Measurements from ENCODE around the gene KDM4B. TPM values are rescaled to one million over a fixed set of nuclear protein-coding genes. Genes with fewer than 3 reads are reported as not detected.

Gene KDM4B
- total RNA-seq, 4 donors from 2014 or later = 28.7 to 75.1 (median 46.1) TPM

DNA sequence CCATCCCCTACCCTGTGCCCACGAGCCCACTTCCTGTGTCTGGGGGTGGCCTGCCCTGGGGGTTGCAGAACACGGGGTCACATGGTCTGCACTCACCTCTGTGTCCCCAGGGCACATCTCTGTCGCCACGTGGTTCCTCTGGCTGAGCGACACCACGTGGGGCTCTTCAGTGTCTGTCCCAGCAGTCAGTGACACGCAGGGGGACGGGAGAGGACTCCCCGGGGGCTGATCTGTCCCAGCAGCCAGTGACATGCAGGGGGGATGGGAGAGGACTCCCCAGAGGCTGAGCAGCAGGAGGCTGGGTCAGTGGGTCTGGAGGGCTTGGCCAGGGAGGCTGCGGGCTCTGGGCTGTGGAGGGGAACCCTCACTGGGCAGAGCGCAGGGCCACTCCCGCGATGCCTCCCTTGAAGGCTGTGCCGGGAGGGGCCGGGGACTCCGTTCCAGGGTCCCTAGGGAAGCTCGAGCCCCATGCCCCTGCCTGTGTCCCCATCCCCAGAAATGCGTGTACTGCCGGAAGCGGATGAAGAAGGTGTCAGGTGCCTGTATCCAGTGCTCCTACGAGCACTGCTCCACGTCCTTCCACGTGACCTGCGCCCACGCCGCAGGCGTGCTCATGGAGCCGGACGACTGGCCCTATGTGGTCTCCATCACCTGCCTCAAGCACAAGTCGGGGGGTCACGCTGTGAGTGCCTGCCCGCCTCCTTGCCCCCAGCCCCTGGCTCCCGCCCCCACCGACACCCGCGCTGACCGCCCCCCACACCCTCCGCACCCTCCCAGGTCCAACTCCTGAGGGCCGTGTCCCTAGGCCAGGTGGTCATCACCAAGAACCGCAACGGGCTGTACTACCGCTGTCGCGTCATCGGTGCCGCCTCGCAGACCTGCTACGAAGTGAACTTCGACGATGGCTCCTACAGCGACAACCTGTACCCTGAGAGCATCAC lies 174.8 kb downstream of the KDM4B start:
- peak overlapping the region in 1 of 4 donors; percentile 52 for H3K27ac ChIP-seq
- H3K4me3 ChIP-seq = no peak overlapping the region
- no peaks in the 10 kb centered on the region for H3K9me3 ChIP-seq
- H3K27me3 ChIP-seq = no peaks in the 10 kb centered on the region
- DNase-seq = peak; percentile 46 to 64 (median 64)
- TF ChIP-seq, protein P1, sequence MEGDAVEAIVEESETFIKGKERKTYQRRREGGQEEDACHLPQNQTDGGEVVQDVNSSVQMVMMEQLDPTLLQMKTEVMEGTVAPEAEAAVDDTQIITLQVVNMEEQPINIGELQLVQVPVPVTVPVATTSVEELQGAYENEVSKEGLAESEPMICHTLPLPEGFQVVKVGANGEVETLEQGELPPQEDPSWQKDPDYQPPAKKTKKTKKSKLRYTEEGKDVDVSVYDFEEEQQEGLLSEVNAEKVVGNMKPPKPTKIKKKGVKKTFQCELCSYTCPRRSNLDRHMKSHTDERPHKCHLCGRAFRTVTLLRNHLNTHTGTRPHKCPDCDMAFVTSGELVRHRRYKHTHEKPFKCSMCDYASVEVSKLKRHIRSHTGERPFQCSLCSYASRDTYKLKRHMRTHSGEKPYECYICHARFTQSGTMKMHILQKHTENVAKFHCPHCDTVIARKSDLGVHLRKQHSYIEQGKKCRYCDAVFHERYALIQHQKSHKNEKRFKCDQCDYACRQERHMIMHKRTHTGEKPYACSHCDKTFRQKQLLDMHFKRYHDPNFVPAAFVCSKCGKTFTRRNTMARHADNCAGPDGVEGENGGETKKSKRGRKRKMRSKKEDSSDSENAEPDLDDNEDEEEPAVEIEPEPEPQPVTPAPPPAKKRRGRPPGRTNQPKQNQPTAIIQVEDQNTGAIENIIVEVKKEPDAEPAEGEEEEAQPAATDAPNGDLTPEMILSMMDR (IDR thresholded peaks at IDR 0.05) = no peak
- TF ChIP-seq POLR2A (IDR thresholded peaks at IDR 0.05) = no peak
- peaks cover 0 to 87% (median 0%) of the 10 kb centered on the region in 3 donors for H3K36me3 ChIP-seq
- H3K4me1 ChIP-seq = peaks cover 0 to 10% (median 5%) of the 10 kb centered on the region in 4 donors

DNA sequence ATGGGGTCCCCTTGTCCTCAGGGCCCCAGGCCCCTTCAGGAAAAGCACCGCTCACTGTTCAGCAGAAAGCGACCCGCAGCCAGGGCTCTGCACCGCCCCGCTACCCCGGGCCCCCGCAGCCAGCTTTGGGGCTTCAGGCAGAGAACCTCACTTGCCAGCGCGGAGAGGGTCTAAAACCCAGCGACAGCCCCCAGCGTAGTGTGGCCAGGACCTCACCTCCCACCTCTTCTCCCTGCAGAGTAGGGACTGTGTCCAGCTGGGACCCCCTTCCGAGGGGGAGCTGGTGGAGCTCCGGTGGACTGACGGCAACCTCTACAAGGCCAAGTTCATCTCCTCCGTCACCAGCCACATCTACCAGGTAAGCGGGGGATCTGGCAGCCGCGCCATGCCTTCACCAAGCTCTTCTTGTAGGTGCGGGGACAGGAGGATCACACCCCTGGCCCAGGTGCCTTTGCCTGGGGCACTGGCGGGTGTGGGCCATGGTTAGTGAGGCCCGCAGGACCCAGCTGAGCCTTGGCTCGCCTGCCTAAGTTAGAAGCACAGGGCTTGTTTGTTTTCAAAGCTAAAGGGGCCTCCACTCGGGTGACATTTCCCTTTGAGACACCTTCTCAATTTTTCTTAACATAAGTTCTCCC lies 175.7 kb downstream of the KDM4B start:
- Histone ChIP-seq H3K9me3 (no peaks in the 10 kb centered on the region), H3K36me3 (peaks cover 0 to 83% (median 0%) of the 10 kb centered on the region in 3 donors), H3K4me1 (peaks cover 0 to 4% (median under 1%) of the 10 kb centered on the region in 4 donors), H3K27ac (no peak overlapping the region), H3K4me3 (no peak overlapping the region), H3K27me3 (no peaks in the 10 kb centered on the region)
- TF ChIP-seq, protein P1 (IDR thresholded peaks at IDR 0.05) = no peak
- TF ChIP-seq POLR2A (IDR thresholded peaks at IDR 0.05) = no peak
- peak in 1 of 3 donors; percentile 40 for DNase-seq

DNA sequence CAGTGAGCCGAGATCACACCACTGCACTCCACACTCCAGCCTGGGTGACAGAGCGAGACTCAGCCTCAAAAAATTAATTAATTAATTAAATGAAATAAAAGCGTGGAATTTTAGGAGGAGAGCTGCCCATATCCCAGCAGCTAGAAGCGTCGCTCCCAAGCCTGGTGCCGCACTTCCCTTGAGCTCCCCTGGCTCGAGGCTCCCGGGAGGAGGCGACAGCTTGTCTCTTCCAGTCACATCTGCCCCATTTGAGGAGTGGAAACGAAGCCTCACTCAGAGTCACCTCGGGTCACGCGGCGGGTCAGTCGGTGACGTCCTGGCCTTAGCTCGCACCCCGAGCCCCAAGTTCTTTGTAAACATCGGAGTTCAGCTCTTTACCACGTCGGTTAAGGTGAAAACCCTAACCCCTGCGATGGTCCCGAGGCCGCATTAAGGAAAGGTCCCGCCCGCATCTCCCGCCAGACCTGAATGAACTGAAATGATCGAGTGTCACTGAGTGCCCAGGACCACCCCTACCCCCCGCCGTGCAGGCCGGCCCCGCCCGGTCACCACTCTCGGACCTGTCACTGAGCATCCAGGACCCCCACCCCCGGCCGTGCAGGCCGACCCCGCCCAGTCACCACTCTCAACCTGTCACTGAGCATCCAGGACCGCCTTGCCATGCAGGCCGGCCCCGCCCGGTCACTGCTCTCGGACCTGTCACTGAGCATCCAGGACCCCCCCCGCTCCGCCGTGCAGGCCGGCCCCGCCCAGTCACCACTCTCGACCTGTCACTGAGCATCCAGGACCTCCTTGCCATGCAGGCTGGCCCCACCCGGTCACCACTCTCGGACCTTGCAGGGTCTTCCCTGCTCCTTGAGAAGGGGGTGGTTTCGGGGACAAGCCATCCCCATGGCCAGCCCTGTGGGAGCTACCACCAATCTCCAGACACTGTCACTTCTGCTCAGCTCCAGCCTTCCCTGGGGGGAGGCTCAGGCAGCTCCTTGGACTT lies 176.9 kb downstream of the KDM4B start:
- TF ChIP-seq, protein P1 (IDR thresholded peaks at IDR 0.05) = no peak
- TF ChIP-seq POLR2A (IDR thresholded peaks at IDR 0.05) = no peak
- no peak overlapping the region for H3K4me3 ChIP-seq
- no peaks in the 10 kb centered on the region for H3K4me1 ChIP-seq
- no peak overlapping the region for H3K27ac ChIP-seq
- peaks cover 0 to 74% (median 0%) of the 10 kb centered on the region in 3 donors for H3K36me3 ChIP-seq
- no peaks in the 10 kb centered on the region for H3K9me3 ChIP-seq
- no peaks in the 10 kb centered on the region for H3K27me3 ChIP-seq
- peak in 1 of 3 donors; percentile 48 for DNase-seq

DNA sequence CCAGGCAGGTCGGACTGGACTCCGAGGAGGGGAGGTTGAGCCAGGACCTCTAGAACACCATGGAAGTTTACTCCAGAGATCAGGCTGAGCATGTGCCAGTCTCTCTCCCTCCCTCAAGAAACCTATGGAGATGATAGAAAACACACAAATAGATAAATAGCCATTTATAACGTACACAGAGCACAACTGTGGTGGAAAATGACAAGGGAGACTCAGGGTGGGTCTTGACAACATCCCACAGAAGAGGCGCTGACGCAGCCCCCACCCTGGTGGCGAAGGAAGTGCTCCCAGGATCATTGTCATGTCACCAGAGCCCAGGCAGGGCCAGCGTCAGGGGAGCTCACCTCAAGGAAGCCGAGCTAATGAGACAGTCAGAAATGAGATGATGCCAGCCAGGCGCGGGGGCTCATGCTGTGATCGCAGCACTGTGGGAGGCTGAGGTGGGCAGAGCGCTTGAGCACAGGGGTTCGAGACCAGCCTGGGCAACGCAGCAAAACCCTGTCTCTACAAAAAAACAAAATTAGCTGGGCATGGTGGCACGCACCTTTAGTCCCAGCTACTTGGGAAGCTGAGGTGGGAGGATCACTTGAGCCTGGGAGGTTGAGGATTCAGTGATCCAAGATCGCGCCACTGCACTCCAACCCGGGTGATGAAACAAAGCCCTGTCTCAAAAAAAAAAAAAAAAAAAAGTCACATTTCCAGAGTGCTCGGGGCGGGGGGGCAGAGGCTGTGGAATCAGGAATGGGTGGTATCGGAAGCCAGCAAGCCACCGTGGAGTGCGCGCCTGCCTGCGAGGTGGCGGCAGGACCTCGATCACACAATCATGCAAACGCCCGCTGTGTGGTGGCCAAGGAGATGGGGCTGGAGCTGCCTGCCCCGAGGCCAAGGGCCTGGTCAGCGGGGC lies 178.4 kb downstream of the KDM4B start:
- Histone ChIP-seq H3K9me3 (no peaks in the 10 kb centered on the region), H3K4me3 (no peak overlapping the region), H3K27ac (no peak overlapping the region), H3K27me3 (no peaks in the 10 kb centered on the region), H3K4me1 (no peaks in the 10 kb centered on the region), H3K36me3 (peaks cover 0 to 70% (median 0%) of the 10 kb centered on the region in 3 donors)
- no peak for TF ChIP-seq POLR2A (IDR thresholded peaks at IDR 0.05)
- TF ChIP-seq, protein P1 (IDR thresholded peaks at IDR 0.05) = no peak
- DNase-seq = no peak

All from Peyer's patch (tissue), 4 donors.